PC-3 (cell line): Measurements from ENCODE around the gene CFAP221. TPM values are rescaled to one million over a fixed set of nuclear protein-coding genes. Genes with fewer than 3 reads are reported as not detected.

Source experiments
- ATAC-seq: fragments of 200-7000 bp; cut with Tn5 transposase; 2 replicates; pipeline ENCODE4 v1.9.1; 2020; ENCODE audit warnings: mild to moderate bottlenecking, moderate library complexity
- BruUV-seq: library from RNA; stranded (reverse); fragments of 400-500 nt; replicated peaks from 2 replicates; lab custom pipeline; 2021; lab: Mats Ljungman, UMichigan
- CTCF ChIA-PET: fragments of 300-600 bp; sonication (Branson Sonifier 250); formaldehyde crosslinking; loops from one replicate; lab custom pipeline; 2022; ENCODE audit warnings: antibody characterized with exemption; lab: Charles Lee
- POLR2A ChIA-PET: fragments of 300-600 bp; sonication (Branson Sonifier 250); formaldehyde crosslinking; loops from one replicate; lab custom pipeline; 2022; ENCODE audit warnings: antibody characterized with exemption; ENCODE audit not compliant: unreplicated experiment; lab: Charles Lee
- DNase-seq: peaks from one replicate; pipeline ENCODE4 v3.0.0-alpha.2; 2015
- H2AFZ ChIP-seq: fragments of 300-600 bp; sonication (generic); 2 replicates; pipeline ENCODE4 v1.6.0; 2016; ENCODE audit warnings: antibody characterized with exemption, low read length
- H3F3A ChIP-seq: fragments of 300-600 bp; sonication (generic); one replicate; pipeline ENCODE4 v1.6.0; 2017; ENCODE audit warnings: antibody characterized with exemption, low read length, control low read depth, mild to moderate bottlenecking; ENCODE audit not compliant: unreplicated experiment
- H3K27ac ChIP-seq: fragments of 300-600 bp; sonication (generic); 2 replicates; pipeline ENCODE4 v1.5.1; 2016; ENCODE audit warnings: mild to moderate bottlenecking, low read length
- H3K27me3 ChIP-seq: fragments of 300-600 bp; sonication (generic); 2 replicates; pipeline ENCODE4 v1.6.1; 2016; ENCODE audit warnings: low read length, mixed read lengths
- H3K36me3 ChIP-seq: fragments of 300-600 bp; sonication (generic); 2 replicates; pipeline ENCODE4 v1.6.1; 2016; ENCODE audit warnings: low read depth, mixed run types, low read length, mixed read lengths
- H3K4me1 ChIP-seq: fragments of 300-600 bp; sonication (generic); 2 replicates; pipeline ENCODE4 v1.5.1; 2016; ENCODE audit warnings: low read length; ENCODE audit not compliant: insufficient read depth
- H3K4me2 ChIP-seq: fragments of 300-600 bp; sonication (generic); 2 replicates; pipeline ENCODE4 v1.6.0; 2016; ENCODE audit warnings: low read length
- H3K4me3 ChIP-seq: fragments of 300-600 bp; sonication (generic); 2 replicates; pipeline ENCODE4 v1.5.1; 2016; ENCODE audit warnings: mild to moderate bottlenecking, low read length, mixed read lengths
- H3K79me2 ChIP-seq: fragments of 300-600 bp; sonication (generic); 2 replicates; pipeline ENCODE4 v1.6.1; 2017; ENCODE audit warnings: low read length, mixed read lengths
- H3K9ac ChIP-seq: fragments of 300-600 bp; sonication (generic); 2 replicates; pipeline ENCODE4 v1.6.0; 2016; ENCODE audit warnings: mild to moderate bottlenecking, low read length
- H3K9me2 ChIP-seq: fragments of 300-600 bp; sonication (generic); replicated peaks from 2 replicates; pipeline ENCODE4 v1.6.1; 2016; ENCODE audit warnings: mixed run types, low read length, mixed read lengths
- H3K9me3 ChIP-seq: fragments of 300-600 bp; sonication (generic); 2 replicates; pipeline ENCODE4 v1.6.1; 2016; ENCODE audit warnings: low read length, mixed read lengths
- H4K20me1 ChIP-seq: fragments of 300-600 bp; sonication (generic); 2 replicates; pipeline ENCODE4 v1.6.1; 2016; ENCODE audit warnings: low read length, mixed read lengths
- EZH2 ChIP-seq: fragments of 300-600 bp; sonication (generic); IDR thresholded peaks from one replicate; pipeline ENCODE4 v1.6.1; 2017; ENCODE audit warnings: antibody characterized with exemption, mild to moderate bottlenecking, low read length; ENCODE audit not compliant: unreplicated experiment
- EZH2phosphoT487 ChIP-seq: fragments of 300-600 bp; sonication (generic); IDR thresholded peaks from 2 replicates; pipeline ENCODE4 v1.6.1; 2018; ENCODE audit warnings: mild to moderate bottlenecking, antibody characterized with exemption, low read length, borderline replicate concordance
- intact Hi-C: fragments of 100-400 bp; cut with micrococcal nuclease; formaldehyde crosslinking; loops from 2 replicates; pipeline ENCODE4 v1.9.0; 2023
- total RNA-seq: library from RNA; depleted of rRNA; stranded (reverse); fragments of >200 nt; gene quantifications from 2 replicates; pipeline ENCODE4 v1.2.3, GENCODE V29; 2014
- TF ChIP-seq, protein P1 (sequence below): fragments of 300-600 bp; sonication (generic); conservative IDR thresholded peaks from 2 replicates; pipeline ENCODE4 v1.5.1; 2017; ENCODE audit warnings: antibody characterized with exemption, low read depth, mild to moderate bottlenecking, low read length

Gene CFAP221
- total RNA-seq, 1 experiment from 2014 or later, result not detected

DNA sequence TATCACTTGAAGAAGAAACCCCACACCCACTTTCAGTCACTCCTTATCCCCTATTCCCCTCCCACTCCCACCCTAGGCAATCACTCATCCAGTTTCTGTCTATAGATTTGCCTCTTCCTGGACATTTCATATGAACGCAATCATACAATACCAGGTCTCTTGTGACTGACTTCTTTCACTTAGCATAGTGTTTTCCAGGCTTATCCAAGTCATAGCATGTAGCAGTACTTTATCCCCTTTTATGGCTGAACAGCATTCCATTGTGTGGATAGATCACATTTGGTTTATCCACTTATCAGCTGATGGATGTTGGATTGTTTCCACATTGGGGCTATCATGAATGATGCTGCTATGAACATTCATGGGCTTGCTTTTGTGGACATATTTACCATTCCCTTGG is 6.6 kb downstream of the CFAP221 start:
- Histone ChIP-seq H3K36me3 (no peaks in the 10 kb centered on the region), H3K4me2 (no peak overlapping the region), H3K9me3 (no peaks in the 10 kb centered on the region), H3K9ac (no peak overlapping the region), H3K79me2 (no peaks in the 10 kb centered on the region), H3K9me2 (no peaks in the 10 kb centered on the region), H4K20me1 (no peaks in the 10 kb centered on the region), H3K27me3 (peaks cover 49% of the 10 kb centered on the region), H3K4me3 (no peak overlapping the region), H3K27ac (no peak overlapping the region), H3K4me1 (peaks cover 4% of the 10 kb centered on the region; the same call in 1 of the 2 replicates), H3F3A (no peaks in the 10 kb centered on the region), H2AFZ (no peak overlapping the region)
- no TSS peak for BruUV-seq
- no peak for TF ChIP-seq EZH2
- no peak for TF ChIP-seq EZH2phosphoT487
- TF ChIP-seq, protein P1, sequence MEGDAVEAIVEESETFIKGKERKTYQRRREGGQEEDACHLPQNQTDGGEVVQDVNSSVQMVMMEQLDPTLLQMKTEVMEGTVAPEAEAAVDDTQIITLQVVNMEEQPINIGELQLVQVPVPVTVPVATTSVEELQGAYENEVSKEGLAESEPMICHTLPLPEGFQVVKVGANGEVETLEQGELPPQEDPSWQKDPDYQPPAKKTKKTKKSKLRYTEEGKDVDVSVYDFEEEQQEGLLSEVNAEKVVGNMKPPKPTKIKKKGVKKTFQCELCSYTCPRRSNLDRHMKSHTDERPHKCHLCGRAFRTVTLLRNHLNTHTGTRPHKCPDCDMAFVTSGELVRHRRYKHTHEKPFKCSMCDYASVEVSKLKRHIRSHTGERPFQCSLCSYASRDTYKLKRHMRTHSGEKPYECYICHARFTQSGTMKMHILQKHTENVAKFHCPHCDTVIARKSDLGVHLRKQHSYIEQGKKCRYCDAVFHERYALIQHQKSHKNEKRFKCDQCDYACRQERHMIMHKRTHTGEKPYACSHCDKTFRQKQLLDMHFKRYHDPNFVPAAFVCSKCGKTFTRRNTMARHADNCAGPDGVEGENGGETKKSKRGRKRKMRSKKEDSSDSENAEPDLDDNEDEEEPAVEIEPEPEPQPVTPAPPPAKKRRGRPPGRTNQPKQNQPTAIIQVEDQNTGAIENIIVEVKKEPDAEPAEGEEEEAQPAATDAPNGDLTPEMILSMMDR, result no peak
- ATAC-seq (no peak), DNase-seq (no peak)
- intact Hi-C loops, result no loop called here
- ChIA-PET POLR2A (no interaction called here), CTCF (no interaction called here)

DNA sequence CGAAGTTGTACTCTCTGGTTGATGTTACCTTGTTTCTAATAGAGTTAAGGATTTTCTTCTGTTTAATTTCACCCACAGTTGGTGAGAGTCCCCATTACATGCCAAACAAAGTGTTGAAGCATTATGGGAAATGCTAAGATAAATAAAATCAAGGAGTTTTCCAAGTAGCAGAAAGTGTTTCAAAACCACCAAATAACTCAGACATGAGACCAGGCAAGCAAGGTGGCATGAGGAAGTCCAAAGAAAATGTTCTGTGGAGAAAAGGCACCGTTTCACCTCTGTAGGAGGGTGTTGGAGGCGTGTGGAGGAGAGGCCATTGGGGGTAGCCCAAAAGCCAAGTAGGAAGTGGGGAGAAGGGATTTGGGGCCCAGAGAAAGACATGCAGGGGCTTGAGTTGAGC is 8.7 kb downstream of the CFAP221 start:
- BruUV-seq, result no TSS peak
- TF ChIP-seq, protein P1, result no peak
- TF ChIP-seq EZH2phosphoT487, result no peak
- no peak for TF ChIP-seq EZH2

DNA sequence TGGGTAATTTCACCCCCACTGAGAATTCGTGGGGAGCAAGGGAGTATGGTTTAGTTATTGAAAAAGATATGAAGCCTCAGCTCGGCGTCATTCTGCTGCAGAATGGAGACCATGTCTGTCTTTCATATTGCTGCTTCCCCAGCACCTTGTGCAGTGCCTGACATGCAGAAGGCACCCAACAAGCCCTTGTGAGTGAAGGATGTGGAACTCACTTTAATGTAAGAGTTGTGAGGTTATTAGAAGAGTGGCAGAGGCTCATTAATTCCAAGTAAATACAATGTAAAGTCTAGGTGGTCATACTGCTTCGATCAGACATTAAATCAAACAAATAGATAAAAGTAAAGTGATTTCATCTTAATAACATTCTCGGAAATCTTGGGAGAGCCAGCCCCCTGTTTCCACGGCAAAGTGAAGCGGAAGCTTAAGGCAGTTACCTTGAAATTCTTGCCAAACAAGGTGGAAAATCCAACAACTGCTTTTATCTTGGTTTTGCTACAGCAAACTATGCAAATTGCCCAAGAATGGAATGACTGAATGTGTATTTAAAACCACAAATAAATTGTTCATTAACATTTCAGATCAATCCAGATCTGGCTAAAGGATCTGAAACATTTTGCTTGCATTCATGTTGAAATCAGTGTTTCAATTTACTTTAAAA is 9.6 kb downstream of the CFAP221 start:
- DNase-seq (no peak), ATAC-seq (no peak)
- Histone ChIP-seq H3K27ac (no peak overlapping the region), H3K9ac (no peak overlapping the region), H3K79me2 (no peaks in the 10 kb centered on the region), H3K9me3 (no peaks in the 10 kb centered on the region), H2AFZ (no peak overlapping the region), H3K4me1 (peaks cover 4% of the 10 kb centered on the region; the same call in 1 of the 2 replicates), H3F3A (no peaks in the 10 kb centered on the region), H3K36me3 (no peaks in the 10 kb centered on the region), H3K4me3 (no peak overlapping the region), H3K27me3 (peaks cover 40% of the 10 kb centered on the region), H4K20me1 (no peaks in the 10 kb centered on the region), H3K4me2 (no peak overlapping the region), H3K9me2 (no peaks in the 10 kb centered on the region)
- ChIA-PET CTCF (no interaction called here), POLR2A (interaction anchor here (0.6 kb wide), 1 partner anchor 1451 kb away, joined by 4 read pairs; no protein-coding TSS in a partner anchor)
- BruUV-seq, result no TSS peak
- intact Hi-C loops, result no loop called here
- no peak for TF ChIP-seq EZH2
- no peak for TF ChIP-seq EZH2phosphoT487
- TF ChIP-seq, protein P1, result no peak

More for the DNA sequence above, 8.7 kb downstream of the CFAP221 start:
- peaks cover 4% of the 10 kb centered on the region; the same call in 1 of the 2 replicates for H3K4me1 ChIP-seq
- no peak overlapping the region for H3K9ac ChIP-seq
- DNase-seq, result no peak
- H3K9me2 ChIP-seq, result no peaks in the 10 kb centered on the region
- no peaks in the 10 kb centered on the region for H3K79me2 ChIP-seq
- no peak overlapping the region for H3K4me2 ChIP-seq
- no peak overlapping the region for H2AFZ ChIP-seq
- ATAC-seq, result no peak
- H3K27ac ChIP-seq, result no peak overlapping the region
- no peaks in the 10 kb centered on the region for H3F3A ChIP-seq
- POLR2A ChIA-PET, result interaction anchor here (0.6 kb wide), 1 partner anchor 1450 kb away, joined by 4 read pairs; no protein-coding TSS in a partner anchor
- H4K20me1 ChIP-seq, result no peaks in the 10 kb centered on the region
- intact Hi-C loops, result no loop called here
- CTCF ChIA-PET, result no interaction called here
- H3K9me3 ChIP-seq, result no peaks in the 10 kb centered on the region
- no peak overlapping the region for H3K4me3 ChIP-seq
- peaks cover 43% of the 10 kb centered on the region for H3K27me3 ChIP-seq
- H3K36me3 ChIP-seq, result no peaks in the 10 kb centered on the region
